Breast epithelium (tissue), 3 donors: ENCODE data around the gene NLRP9.
"Not testable (repeated sequence)": the region's sequence is repeated elsewhere in the genome, so short reads cannot be mapped to it uniquely, and the experiment has no call there.

Experiments used
- POLR2A ChIP-seq: fragments of 450-650 bp; IDR thresholded peaks from one replicate; pipeline ENCODE4 v1.6.1; 2016; ENCODE audit warnings: antibody characterized with exemption, mild to moderate bottlenecking, moderate library complexity
- POLR2AphosphoS5 ChIP-seq, 3 donors: sonication (generic); formaldehyde crosslinking; IDR thresholded peaks; one replicate each; pipeline ENCODE4 v1.6.1; 2017; ENCODE audit warnings: antibody characterized with exemption in 3 of 3

GRCh38 chr19:55730378-55730777 is 7.8 kb downstream of the NLRP9 start:
- not testable (repeated sequence) for TF ChIP-seq POLR2A; POLR2AphosphoS5 (IDR thresholded peaks at IDR 0.05)
